D721Med (cell line): Measurements from ENCODE around the gene FOXF2.

Source experiments
- DNase-seq: peaks from one replicate; pipeline ENCODE4 v3.0.0; 2011; ENCODE audit warnings: low spot score; ENCODE audit not compliant: insufficient read length
- FAIRE-seq: peaks from 2 replicates; lab custom pipeline; 2011; peaks lifted over from hg19 to GRCh38; lab: Jason Lieb, UNC
- CTCF ChIP-seq: IDR thresholded peaks from 2 replicates; pipeline ENCODE4 v1.5.1; 2012; ENCODE audit warnings: mild to moderate bottlenecking, control low read depth; ENCODE audit not compliant: insufficient read depth; ENCODE audit errors: missing control alignments

Gene FOXF2

GRCh38 chr6:1424306-1424927 lies 35.0 kb downstream of the FOXF2 start:
- peak; percentile 75 for TF ChIP-seq CTCF
- FAIRE-seq (no peak), DNase-seq (peak; percentile 53)

GRCh38 chr6:1426416-1426815 lies 37.0 kb downstream of the FOXF2 start:
- FAIRE-seq (no peak), DNase-seq (no peak)
- no peak for TF ChIP-seq CTCF

- no peak for DNase-seq
- no peak for FAIRE-seq
- no peak for TF ChIP-seq CTCF
Measured at GRCh38 chr6:1435806-1436205, 46.4 kb downstream of the FOXF2 start.

GRCh38 chr6:1436334-1437306 lies 47.2 kb downstream of the FOXF2 start:
- peak; percentile 64 for DNase-seq
- FAIRE-seq = peak; percentile 56
- TF ChIP-seq CTCF = peak; percentile 77

- no peak for TF ChIP-seq CTCF
- no peak for DNase-seq
- no peak for FAIRE-seq
Measured at GRCh38 chr6:1437553-1438406, 48.4 kb downstream of the FOXF2 start.

- no peak for DNase-seq
- FAIRE-seq = no peak
- no peak for TF ChIP-seq CTCF
Measured at GRCh38 chr6:1438471-1438881, 49.1 kb downstream of the FOXF2 start.
